ENCODE measurements around the gene ZDHHC14.
A peak's percentile ranks its signal among the peaks of the same experiment; 100 is the strongest.
"Not testable (repeated sequence)": the region's sequence is repeated elsewhere in the genome, so short reads cannot be mapped to it uniquely, and the experiment has no call there.

ZDHHC14 gene

DNA sequence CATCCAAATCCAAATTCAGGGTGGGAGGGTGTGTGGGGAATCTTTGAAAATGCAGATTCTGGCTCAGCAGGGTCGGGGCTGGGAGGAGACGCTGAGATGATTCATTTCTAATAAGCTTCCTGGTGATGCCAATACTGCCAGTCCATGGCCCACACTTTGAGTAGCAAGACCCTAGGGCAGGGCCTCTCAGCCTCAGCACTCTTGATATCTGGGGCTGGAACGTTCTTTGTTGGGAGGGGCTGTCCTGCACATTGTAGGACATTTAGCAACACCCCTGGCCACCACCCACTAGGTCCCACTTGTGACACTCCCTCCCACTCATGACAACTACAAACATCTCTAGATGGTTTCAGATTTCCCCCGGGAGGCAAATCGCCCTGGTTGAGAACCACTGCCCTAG, 191.0 kb downstream of the ZDHHC14 start:
- DNase-seq (ENCODE audit: low spot score): no peak

DNA sequence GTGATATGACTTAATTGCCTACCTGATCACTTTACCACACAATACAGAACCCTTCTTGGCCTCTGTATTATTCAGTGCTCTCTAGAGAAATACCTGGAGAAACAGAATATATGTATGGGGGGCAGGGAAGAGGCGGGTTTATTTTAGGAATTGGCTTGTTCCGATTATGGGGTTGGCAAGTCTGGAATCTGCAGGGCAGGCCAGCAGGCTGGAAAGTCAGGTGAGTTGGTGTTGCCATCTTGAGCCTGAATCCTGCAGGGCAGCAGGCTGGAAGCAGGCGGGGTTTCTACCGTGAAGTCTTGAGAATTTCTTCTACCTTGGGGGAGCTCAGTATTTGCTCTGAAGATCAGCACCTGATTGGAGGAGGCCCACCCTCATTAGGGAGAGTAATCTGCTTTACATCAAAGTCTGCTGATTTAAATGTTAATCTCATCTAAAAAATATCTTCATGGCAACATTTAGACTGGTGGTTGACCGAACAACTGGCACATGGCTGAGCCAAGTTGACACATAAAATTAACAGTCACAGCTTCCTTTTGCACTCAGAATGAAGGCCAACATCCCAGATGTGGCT, 193.9 kb downstream of the ZDHHC14 start:
- no peak for DNase-seq (ENCODE audit: low spot score)

DNA sequence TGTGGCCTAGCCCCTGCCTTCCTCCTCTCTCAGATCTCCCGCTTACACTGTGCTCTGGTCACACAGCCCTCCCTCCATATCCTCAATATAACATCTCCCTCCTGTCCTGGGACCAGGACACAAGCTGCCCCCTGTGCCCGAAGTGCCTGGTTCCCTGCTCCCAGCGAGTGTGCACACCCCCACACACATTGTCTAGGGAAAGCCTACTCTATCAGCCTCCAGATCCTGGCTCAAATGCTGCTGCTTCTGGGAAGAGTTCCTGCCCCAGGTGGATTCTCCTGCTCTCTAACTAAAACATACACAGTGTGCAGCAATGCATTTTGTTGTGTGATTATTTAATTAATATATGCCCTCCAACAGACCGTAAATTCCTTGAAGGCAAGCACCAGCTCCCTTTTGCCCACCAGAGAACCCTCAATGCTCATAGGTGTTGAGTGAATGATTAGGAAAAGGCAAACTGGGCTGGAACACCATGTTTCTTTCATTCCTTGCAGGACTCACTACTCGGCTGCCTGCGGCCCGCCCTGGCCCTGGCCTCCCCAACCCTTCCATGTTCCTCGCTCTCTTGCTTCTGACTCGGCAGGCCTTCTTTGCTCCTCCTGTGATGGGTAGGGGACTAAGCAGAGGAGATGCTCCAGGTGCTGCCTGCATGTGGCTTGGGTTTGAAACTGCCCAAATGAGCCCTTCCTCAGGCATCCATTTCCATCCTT, 194.6 kb downstream of the ZDHHC14 start:
- no peak for DNase-seq (ENCODE audit: low spot score)

DNA sequence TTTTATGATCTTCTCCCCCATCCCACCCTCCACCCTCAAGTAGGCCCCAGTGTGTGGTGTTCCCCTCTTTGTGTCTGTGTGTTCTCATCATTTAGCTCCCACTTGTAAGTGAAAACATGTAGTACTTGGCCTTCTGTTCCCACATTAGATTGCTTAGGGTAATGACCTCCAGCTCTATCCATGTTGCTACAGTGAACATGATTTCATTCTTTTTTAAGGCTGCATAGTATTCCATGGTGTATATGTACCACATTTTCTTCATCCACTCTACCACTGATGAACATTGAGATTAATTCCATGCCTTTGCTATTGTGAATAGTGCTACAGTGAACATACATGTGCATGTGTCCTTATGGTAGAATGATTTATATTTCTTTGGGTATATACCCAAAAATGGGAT, 196.0 kb downstream of the ZDHHC14 start:
- DNase-seq (ENCODE audit: low spot score): not testable (repeated sequence)

DNA sequence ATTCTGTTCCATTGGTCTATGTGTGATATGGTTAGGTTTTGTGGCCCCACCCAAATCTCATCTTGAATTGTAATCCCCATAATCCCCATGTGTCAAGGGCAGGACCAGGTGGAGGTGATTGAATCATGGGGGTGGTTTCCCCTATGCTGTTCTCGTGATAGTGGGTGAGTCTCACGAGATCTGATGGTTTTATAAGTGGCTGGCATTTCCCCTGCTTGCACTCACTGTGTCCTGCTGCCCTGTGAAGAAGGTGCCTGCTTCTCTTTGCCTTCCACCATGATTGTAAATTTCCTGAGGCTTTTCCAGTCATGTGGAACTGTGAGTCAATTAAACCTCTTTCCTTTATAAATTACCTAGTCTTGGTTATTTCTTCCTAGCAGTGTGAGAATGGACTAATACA, 197.5 kb downstream of the ZDHHC14 start:
- DNase-seq (ENCODE audit: low spot score): not testable (repeated sequence)

DNA sequence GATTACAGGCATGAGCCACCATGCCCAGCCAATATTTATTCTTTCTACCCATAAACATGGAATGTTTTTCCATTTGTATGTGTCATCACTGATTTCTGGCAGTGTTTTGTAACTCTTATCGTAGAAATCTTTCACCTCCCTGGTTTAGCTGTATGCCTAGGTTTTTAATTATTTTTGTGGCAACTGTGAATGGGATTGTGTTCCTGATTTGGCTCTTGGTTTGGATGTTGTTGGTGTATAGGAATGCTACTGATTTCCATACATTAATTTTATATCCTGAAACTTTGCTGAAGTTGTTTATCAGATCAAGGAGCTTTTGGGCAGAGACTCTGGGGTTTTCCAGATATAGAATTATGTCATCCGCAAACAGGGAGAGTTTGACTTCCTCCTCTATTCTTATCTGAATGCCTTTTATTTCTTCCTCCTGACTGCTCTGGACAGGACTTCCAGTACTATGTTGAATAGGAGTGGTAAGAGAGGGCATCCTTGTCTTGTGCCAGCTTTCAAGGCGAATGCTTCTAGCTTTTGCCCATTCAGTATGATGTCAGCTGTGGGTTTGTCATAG, 198.6 kb downstream of the ZDHHC14 start:
- no peak for DNase-seq (ENCODE audit: low spot score)

DNA sequence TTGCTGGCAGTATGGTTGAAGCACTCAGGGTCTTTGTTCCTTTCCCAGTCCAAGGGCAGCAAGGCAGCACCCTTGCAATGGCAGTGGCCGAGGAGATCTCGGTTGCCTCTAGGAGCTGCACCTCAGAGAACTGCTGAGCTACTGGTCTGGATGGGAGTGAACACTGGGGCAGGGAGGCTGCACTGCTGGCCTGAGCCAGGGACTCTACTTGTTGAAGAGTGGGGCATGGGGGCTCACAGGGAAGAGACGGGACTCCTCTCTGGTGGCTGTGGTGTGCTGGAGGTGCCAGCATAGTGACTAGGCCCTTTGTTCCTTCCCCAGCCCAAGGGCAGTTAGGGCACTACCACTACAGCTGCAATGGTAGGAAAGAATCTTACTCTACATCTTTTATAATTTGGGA, 203.0 kb downstream of the ZDHHC14 start:
- DNase-seq (ENCODE audit: low spot score): no peak

DNA sequence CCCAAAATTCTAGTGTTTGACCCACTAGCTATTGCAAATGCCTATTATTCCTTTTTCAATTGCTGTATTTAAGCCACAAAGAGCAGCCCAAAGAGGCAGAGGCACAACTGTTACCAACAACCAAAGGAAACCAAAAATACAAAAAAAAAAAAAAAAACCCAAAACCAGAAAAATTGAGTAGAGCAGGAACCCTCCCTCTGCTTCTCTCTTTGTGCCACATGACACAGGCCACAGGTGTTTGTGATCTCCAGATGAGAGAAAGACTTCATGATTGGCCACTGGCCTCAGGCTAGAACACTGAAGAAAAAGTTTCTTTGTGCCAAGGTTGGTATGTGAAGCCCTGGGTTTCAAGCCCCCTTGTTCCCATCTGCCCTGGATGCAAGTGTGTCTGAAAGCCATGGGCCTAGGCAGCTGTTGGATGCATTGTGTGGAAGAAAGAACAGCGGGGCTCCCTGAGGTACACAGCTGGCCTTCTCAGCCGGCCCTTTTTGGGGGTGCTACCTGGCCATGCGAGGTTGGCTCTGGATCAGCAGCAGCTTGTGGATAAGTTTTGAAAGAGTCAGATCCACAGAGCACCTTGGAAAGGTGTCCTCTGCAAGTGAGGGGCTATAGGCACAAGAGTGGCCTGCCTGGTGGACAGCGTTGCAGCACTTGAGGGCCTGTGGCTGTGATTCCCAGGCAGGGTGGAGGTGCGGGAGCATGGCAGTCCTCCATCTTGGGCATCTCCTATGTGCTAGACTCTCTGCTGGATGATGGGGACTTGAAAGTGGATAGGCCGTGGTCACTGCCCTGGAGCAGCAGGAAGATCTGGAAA, 204.5 kb downstream of the ZDHHC14 start:
- DNase-seq (ENCODE audit: low spot score): no peak

DNA sequence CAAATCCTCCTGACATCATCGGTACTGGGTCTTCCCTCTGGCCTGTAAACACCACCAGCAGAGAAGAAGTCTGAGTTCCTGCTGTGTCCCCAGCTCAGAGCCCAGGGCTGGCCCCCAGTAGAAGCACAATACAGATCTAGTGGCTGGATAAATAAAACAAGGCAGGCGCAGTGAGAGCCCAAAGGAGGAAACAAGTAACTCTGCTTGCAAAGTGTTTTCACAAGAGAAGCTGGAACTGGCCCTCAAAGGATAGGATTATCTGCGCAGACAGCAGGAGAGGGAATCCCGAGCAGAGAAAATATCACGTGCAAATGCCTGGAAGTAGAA, 205.1 kb downstream of the ZDHHC14 start:
- no peak for DNase-seq (ENCODE audit: low spot score)

DNA sequence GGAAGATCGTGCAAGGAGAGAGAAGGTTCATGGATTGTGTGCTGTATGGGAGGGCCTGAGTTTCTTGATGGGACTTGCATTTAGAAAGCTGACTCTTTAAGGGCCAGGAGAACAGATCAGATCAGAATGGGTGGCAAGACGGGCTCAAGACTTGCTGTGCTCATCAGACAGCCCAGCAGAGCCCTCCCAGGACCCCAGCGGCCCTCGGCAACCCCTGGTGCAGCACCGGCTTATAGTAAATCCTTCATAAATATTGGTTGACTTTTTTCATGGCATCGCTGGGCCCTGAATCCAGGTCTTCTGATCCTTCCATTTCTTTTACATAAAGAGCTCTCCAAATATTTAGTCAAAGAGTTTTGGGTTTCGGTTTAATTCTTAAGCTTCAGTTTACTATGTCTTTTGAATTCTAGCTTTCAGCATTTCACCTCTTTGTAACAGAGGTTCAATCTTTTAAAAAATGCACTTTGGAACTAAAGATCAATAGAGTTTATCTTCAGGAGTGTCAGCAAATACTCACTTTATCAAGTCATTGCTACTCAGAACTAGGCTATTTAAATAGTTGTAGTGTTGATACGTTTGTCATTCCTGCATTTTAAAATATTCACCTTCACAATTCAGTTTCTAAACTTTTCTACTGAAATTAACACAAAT, 205.6 kb downstream of the ZDHHC14 start:
- no peak for DNase-seq (ENCODE audit: low spot score)

DNA sequence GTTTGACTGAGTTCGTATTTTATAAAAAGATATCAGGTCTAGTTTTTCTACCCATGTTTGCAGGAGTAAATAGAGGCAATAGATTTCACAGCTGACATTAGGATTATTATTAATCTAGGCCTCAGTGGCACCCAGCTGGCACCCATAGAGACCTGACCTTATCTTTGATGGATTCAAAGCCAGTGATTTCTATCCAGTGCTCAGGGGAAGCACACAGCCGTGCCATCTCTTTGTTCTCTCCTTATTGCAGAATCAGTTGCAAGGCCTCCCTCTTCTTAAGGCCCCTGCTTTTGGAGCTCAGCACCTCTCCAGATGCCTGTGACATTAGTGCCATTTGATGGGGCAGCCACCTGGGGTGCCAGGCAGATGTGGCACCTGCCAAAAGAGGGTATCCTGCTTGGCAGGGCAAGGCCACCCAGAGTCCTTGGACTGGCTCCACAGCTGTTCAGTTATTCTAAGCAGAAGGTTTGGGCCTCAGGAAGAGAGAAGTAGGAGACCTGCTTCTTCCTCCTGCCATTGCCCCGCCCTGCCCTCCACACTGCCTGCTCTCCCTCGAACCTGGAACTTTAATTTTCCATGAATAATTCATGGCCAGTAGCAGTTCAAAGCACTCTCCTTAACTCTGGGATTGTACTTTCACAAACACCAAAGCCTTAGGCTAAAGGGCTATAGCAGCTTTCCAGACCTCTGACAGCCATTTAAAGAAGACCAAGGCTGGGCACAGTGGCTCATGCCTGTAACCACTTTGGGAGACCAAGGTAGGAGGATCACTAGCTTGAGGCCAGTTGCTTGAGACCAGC, 206.3 kb downstream of the ZDHHC14 start:
- no peak for DNase-seq (ENCODE audit: low spot score)

DNA sequence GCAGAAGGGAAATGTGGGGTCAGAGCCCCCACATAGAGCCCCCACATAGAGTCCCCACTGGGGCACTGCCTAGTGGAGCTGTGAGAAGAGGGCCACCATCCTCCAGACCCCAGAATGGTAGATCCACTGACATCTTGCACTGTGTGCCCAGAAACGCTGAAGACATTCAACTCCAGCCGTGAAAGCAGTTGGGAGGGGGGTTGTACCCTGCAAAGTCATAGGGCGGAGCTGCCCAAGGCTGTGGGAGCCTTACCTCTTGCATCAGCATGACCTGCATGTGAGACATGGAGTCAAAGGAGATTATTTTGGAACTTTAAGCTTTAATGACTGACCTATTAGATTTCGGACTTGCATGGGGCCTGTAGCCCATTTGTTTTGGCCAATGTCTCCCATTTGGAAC, 209.7 kb downstream of the ZDHHC14 start:
- not testable (repeated sequence) for DNase-seq (ENCODE audit: low spot score)

DNA sequence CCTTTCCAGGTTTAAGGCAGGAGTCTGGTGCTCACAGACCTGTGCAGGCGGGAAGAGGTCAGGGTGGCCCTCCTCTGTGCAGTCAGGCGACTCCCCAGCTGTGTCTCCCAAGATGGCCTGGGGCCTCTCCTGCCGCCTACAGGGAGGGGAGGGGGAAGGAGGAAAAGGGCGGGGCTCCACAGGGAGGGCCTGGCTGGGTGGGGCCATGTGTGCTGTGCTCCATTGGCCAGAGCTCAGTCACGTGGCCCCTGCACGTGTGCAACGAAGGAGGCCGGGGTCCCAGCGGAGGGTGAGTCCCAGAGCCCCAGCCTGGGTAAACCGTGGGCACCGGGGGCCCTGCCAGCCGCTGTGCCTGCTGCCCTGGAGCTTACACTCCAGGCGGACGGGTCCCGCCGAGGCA, 211.6 kb downstream of the ZDHHC14 start:
- DNase-seq (ENCODE audit: low spot score): no peak

DNA sequence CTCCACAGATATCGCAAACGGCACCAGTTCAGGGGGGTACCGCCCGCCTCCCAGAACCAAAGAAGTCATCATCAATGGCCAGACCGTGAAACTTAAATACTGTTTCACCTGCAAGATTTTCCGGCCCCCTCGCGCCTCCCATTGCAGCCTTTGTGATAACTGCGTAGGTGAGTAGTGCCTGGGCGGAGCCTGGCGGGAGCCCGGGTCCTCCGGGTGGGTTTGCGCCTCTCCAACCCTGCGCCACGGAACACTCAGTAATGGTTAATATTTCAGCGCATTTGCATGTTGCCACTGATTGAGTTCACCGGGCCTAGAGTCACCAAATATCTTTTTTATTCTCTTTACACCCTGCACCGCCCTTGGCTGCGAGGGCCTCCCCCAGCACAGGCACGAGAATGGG, 212.0 kb downstream of the ZDHHC14 start:
- DNase-seq (ENCODE audit: low spot score): no peak

DNA sequence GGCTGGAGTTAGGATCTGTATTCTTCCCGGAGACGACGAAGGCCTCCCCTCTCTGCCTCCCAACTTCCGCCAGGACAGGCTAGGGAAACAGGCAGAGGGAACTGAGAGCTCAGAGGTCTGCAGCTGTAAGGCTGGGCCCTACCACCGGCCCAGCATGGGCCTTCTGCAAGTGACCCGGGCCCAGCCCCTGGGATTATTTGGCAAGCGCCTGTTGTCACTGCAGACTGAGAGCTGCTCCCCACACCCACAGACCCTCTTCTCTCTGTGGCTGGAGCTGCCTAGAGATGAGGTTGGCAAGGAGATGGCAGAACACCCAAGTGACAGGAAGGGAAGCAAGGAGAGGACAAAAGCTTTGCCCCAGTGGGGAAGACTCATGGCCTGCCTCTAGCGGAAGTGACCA, 212.6 kb downstream of the ZDHHC14 start:
- DNase-seq (ENCODE audit: low spot score): no peak

DNA sequence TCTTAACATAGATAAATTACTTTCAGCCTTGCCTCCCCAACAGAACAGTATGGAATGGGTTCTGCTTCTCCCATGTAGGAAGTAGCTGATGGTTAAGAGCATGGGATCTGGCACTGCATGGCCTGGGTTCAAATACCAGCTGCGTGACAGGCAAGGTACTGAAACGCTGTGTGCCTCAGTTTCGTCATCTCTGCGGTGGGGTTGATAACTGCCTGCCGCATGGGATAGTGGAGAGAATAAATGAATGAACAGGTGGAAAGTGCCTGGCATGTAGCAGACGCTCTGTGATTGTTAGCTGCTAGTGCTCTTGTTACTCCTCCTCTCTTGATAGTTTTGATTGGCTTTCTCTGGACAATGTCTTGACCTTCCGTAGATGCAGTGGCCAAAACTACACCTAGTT, 213.3 kb downstream of the ZDHHC14 start:
- DNase-seq (ENCODE audit: low spot score): no peak

DNA sequence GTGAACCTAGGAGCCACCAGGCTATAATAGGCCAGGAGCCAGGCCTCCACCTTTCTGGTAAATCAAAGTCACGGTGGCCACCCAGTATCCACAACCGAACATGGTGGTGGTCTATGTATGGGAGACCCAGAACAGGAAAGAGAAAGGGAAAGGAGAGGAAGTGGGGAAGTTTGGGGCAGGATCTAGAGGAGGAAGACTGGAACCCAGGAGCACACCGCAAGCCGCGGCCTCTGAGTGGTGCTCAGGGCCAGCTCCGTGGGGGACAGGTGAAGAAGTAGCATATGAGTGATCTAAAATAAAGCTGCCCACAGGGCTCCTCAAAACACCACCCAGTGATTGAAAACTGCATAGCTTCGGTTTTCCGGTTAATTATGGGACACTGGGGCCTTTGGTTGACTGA, 214.8 kb downstream of the ZDHHC14 start:
- DNase-seq (ENCODE audit: low spot score): no peak

DNA sequence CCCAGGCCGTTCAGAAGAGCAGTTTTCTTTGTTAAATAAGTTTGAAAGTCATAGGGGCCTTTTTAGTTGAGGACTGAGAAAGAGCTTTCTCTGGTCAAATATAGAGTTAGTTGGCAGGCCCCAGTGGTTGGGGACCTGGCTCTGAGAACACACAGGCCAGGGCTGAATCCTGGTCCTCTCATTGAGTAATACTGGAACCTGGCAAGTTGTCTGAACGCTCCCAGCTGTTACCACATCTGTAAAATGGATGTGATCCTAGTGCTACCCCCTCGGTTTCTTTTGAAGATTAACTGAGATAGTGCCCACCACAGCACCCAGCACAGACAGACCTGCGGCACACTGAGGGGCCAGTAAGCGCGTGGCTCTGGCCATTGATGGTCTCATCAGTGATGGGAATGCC, 215.5 kb downstream of the ZDHHC14 start:
- no peak for DNase-seq (ENCODE audit: low spot score)

DNA sequence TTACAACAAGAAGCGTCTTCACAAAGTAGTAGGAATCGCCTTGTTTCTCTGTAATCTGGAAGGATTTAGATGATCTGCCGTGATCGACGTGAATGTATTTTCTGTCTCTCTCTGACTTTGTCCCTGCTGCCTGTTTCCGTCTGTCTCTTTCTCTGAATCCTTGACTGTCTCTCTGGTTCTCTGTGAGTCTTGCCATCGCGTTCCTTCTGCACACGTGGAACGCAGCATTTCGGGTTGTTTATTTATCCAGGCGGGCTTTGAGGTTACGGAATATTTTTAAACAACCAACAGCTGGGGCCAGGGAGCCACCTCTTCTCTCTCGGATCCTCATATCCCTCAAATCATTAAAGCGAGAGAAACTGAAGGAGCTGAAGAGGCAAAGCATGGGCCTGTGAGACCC, 215.9 kb downstream of the ZDHHC14 start:
- DNase-seq (ENCODE audit: low spot score): no peak

DNA sequence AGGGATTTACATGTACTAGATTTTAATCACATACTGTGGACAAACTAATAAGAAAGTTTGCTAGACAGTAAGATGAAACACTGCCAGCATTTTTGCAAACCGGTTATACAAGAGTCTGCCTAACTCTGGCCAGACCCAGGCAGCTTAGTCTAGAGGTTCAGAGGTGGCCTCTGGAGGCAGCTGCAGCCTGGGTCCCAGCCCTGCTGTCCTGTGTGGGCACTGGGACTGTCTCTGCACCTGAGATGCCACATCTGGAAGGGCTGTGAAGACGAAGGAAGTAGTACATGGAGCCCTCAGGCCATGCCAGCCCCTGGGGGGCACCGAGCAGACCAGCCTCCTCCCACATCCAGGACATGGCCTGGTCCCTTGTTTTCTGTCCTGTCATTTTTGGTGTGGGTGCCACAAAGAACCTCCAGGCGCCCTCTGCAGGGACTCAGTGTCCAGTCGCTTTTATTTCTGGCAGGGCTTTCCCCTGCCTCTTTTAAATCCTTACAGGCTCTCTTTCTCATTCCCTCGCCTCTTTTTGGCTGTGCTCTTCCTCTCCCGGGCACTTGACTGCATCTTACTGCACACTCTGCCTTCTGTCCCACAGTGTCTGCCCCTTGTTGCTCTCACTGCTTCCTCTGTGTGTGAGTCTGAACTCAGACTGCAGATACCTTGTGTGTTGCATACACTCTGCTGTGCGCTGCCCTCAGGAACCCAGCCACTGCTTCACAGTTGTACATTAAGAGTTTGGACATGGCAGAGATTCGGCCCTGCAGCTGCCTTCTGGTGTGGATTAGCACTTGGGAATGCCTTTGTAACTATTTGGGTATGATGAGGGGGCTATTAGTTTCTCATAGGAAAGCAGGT, 216.7 kb downstream of the ZDHHC14 start:
- peak; percentile 51 for DNase-seq (ENCODE audit: low spot score)

DNA sequence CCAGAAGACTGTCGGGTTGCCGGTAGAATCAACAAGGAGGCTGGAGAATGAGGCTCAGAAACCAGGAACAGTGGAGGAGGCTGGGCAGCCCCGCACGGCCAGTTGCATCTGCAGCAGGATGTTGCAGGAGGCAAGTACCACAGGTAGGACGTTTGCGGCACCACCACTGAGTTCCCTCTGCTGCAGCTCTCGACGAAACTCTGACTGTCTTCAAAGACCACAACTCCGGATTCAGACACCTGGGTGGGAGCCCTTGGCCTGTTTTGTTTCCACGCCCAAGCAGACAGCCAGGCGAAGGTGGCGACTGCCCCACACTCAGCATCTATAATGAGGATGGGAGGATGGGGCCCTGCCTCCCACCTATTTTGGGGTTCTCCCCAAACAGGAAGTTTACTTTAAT, 218.2 kb downstream of the ZDHHC14 start:
- no peak for DNase-seq (ENCODE audit: low spot score)
